Endothelial cell (in vitro differentiated cells): ENCODE data around the gene PAQR9. TPM values are rescaled to one million over a fixed set of nuclear protein-coding genes. Genes with fewer than 3 reads are reported as not detected.

Experiments
- DNase-seq: peaks from one replicate; pipeline ENCODE4 v3.0.0; 2021; ENCODE audit warnings: low spot score
- H3K27ac Mint-ChIP-seq: one replicate; pipeline ENCODE4 v1.8.0; 2021; ENCODE audit warnings: mixed read lengths, inconsistent platforms; ENCODE audit not compliant: unreplicated experiment
- H3K27me3 Mint-ChIP-seq: one replicate; pipeline ENCODE4 v1.8.0; 2021; ENCODE audit warnings: mild to moderate bottlenecking, moderate library complexity, mixed read lengths, inconsistent platforms; ENCODE audit not compliant: unreplicated experiment
- H3K36me3 Mint-ChIP-seq: one replicate; pipeline ENCODE4 v1.8.0; 2021; ENCODE audit warnings: mild to moderate bottlenecking, low read depth, mixed read lengths, inconsistent platforms; ENCODE audit not compliant: unreplicated experiment
- H3K4me1 Mint-ChIP-seq: one replicate; pipeline ENCODE4 v1.8.0; 2021; ENCODE audit warnings: mild to moderate bottlenecking, mixed read lengths, inconsistent platforms; ENCODE audit not compliant: unreplicated experiment
- H3K4me3 Mint-ChIP-seq: one replicate; pipeline ENCODE4 v1.8.0; 2021; ENCODE audit warnings: mild to moderate bottlenecking, mixed read lengths, inconsistent platforms; ENCODE audit not compliant: unreplicated experiment
- H3K9me3 Mint-ChIP-seq: one replicate; pipeline ENCODE4 v1.8.0; 2021; ENCODE audit warnings: mixed read lengths, inconsistent platforms; ENCODE audit not compliant: unreplicated experiment
- long read RNA-seq: library from polyadenylated mRNA; unstranded; transcript quantifications from one replicate; pipeline ENCODE4 v2.0.0, GENCODE V29; 2020; ENCODE audit not compliant: unreplicated experiment
- total RNA-seq: library from RNA; stranded (reverse); fragmentation: NEBNext Ultra II Directional; extraction: Animal tissue kit (Norgen Biotek cat#: 25700); gene quantifications from one replicate; pipeline ENCODE4 v1.2.1, GENCODE V29; 2021; ENCODE audit not compliant: unreplicated experiment
- TF ChIP-seq, protein P1 (sequence below): fragments of 200-600 bp; sonication (generic); IDR thresholded peaks from one replicate; pipeline ENCODE4 v1.5.0; 2021; ENCODE audit warnings: antibody characterized with exemption; ENCODE audit not compliant: unreplicated experiment

Gene PAQR9
- total RNA-seq = not detected
- long read RNA-seq = 0 reads

- peak; percentile 30 for DNase-seq
- Mint-ChIP-seq H3K27ac (peak within 1 kb of the TSS; percentile 64), H3K36me3 (peaks cover 6% of the 10 kb centered on the region), H3K27me3 (peaks cover 24% of the 10 kb centered on the region), H3K4me3 (peak within 1 kb of the TSS; percentile 96), H3K9me3 (no peaks in the 10 kb centered on the region), H3K4me1 (peaks cover 19% of the 10 kb centered on the region)
- TF ChIP-seq, protein P1, sequence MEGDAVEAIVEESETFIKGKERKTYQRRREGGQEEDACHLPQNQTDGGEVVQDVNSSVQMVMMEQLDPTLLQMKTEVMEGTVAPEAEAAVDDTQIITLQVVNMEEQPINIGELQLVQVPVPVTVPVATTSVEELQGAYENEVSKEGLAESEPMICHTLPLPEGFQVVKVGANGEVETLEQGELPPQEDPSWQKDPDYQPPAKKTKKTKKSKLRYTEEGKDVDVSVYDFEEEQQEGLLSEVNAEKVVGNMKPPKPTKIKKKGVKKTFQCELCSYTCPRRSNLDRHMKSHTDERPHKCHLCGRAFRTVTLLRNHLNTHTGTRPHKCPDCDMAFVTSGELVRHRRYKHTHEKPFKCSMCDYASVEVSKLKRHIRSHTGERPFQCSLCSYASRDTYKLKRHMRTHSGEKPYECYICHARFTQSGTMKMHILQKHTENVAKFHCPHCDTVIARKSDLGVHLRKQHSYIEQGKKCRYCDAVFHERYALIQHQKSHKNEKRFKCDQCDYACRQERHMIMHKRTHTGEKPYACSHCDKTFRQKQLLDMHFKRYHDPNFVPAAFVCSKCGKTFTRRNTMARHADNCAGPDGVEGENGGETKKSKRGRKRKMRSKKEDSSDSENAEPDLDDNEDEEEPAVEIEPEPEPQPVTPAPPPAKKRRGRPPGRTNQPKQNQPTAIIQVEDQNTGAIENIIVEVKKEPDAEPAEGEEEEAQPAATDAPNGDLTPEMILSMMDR = no peak
Measured at GRCh38 chr3:142963516-142964448, at the start of gene PAQR9. Gene PAQR9 (minus strand): TSS chr3:142963674. CDS start chr3:142963336, 338 bp downstream.

DNA sequence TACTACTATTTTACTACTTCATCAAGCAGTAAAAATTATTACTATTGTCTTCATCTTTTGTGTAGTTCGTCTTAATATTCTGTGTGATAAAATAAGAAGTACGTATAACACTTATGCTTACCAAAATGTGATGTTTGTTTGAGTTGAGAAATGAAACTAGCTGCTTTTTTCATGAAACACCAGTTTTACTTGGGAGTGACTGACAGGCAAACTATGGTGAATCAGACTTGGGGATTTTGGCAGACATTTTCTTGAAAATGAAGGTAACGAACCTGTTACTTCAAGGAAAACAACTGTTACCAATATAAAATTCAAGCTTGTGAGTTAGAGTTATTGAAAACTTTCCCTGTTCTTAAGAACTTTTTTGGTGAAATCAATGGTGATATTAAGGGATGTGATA, 48.2 kb upstream of the PAQR9 start:
- TF ChIP-seq, protein P1 = no peak

GRCh38 chr3:143010024-143010423, 46.5 kb upstream of the PAQR9 start:
- Mint-ChIP-seq H3K4me1 (no peaks in the 10 kb centered on the region), H3K27ac (peak overlapping the region; percentile 21), H3K4me3 (no peak overlapping the region), H3K36me3 (no peaks in the 10 kb centered on the region), H3K27me3 (peaks cover 2% of the 10 kb centered on the region), H3K9me3 (no peaks in the 10 kb centered on the region)
- TF ChIP-seq, protein P1 = no peak
- no peak for DNase-seq

More for the DNA sequence above, 48.2 kb upstream of the PAQR9 start:
- Mint-ChIP-seq H3K27me3 (peaks cover 2% of the 10 kb centered on the region), H3K9me3 (no peaks in the 10 kb centered on the region), H3K27ac (no peak overlapping the region), H3K36me3 (peaks cover under 1% of the 10 kb centered on the region), H3K4me1 (no peaks in the 10 kb centered on the region), H3K4me3 (no peak overlapping the region)
- DNase-seq = no peak

DNA sequence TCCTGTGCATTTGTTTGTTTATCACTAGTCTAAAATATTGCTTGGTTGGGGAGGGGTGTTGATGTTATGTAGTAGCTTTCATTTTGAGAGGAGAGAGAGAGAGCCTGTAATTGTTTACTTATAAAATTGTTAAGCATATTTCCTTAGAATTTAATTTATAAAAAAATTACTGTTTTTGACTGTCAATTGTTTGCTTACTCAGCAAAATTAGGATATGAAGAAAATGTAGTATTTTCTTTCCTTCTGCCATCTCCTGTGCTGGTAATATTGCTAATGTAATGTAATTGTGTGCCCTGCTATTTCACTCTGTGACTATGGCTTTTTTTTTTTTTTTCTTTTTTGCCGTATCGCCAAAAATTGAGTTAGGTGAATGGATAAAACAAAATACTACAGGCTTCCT, 41.3 kb upstream of the PAQR9 start:
- H3K4me1 Mint-ChIP-seq = peaks cover 17% of the 10 kb centered on the region
- DNase-seq = no peak
- peaks cover 4% of the 10 kb centered on the region for H3K27me3 Mint-ChIP-seq
- no peak overlapping the region for H3K27ac Mint-ChIP-seq
- no peak overlapping the region for H3K4me3 Mint-ChIP-seq
- peaks cover 6% of the 10 kb centered on the region for H3K36me3 Mint-ChIP-seq
- no peaks in the 10 kb centered on the region for H3K9me3 Mint-ChIP-seq
- TF ChIP-seq, protein P1 = no peak

DNA sequence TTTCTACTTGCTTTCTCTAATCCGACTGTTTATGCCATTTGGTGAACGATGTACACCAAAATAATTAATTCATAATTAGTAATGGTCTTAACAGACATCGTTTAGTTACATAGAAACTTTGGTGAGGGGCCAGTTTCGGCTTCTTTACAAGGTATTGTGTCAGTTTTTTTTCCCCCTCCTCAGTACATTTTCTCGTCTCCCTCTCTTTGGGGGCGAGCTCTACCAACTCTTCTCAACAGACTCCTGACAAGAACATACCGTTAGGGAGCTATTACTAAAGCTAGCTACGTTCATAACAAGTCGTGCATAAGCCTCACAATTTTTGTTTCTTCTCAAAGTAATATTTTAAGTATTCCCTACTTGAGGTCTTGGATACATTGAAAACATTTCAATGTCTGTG, 39.3 kb upstream of the PAQR9 start:
- DNase-seq = no peak
- Mint-ChIP-seq H3K9me3 (no peaks in the 10 kb centered on the region), H3K27me3 (peaks cover 7% of the 10 kb centered on the region), H3K27ac (peak overlapping the region; percentile 99), H3K4me3 (peak overlapping the region; percentile 99), H3K36me3 (peaks cover 6% of the 10 kb centered on the region), H3K4me1 (peaks cover 22% of the 10 kb centered on the region)
- TF ChIP-seq, protein P1 = no peak
